ENCODE measurements around the gene EVA1A.

Gene EVA1A

DNA sequence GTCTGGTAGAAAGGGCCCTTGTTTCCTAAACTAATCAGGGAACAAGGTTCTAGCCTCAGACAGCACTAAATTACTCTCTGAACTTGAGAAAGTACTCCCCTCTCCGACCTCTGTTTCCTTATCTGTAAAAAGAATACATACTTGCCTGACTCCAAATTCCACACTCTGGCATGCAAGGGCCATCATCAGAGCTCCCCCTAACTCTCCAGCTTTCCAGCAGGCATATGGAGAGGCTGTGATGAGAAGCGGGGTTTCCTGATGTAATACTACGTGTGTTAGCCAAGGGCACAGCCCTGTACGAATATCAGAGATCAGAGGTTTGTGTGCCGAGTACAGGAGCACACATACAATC is 1.8 kb upstream of the EVA1A start:
- DNase-seq, result no peak

DNA sequence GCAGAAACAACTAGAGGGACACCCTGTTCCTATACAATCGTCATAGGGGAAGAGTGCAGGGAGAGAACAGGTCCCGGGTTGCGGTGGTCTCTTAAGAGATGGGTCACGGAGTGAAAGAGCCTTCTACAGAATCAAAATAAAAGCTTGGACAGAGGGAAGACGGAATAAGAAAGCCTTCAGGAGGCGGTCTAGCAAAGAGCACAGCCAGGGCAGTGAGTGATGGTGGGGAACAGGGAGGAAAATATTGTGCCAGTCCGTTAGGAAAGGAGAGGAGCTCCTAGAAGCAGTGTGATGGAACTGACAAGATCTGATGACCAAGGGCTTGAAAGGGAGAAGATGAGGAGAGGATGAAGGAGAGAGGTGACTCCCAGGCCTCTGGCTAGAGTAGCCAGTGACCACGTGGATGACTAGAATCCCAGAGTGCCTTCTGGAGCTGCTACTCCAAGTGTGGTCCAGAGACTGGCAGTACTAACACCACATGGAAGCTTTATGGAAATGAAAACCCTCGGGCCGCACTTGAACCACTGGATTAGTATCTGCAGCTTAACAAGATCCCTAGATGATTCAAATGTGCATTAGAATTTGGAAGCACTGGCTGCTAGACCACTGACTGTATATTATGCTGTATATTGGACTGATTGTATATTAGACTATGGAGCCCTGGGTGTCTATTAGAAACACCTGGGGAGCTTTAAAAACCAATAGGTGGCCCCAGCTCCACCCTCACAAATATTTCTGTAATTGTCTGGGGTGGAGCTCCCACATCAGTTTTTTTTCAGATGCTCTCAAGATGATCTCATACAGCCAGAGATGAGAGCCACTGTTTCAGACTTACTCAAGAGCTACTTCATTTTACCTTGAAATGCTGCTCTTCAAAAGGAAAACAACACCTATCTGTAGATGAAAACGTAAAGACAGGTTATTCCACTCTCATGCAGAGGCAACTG is 1.1 kb upstream of the EVA1A start:
- DNase-seq, result no peak

DNA sequence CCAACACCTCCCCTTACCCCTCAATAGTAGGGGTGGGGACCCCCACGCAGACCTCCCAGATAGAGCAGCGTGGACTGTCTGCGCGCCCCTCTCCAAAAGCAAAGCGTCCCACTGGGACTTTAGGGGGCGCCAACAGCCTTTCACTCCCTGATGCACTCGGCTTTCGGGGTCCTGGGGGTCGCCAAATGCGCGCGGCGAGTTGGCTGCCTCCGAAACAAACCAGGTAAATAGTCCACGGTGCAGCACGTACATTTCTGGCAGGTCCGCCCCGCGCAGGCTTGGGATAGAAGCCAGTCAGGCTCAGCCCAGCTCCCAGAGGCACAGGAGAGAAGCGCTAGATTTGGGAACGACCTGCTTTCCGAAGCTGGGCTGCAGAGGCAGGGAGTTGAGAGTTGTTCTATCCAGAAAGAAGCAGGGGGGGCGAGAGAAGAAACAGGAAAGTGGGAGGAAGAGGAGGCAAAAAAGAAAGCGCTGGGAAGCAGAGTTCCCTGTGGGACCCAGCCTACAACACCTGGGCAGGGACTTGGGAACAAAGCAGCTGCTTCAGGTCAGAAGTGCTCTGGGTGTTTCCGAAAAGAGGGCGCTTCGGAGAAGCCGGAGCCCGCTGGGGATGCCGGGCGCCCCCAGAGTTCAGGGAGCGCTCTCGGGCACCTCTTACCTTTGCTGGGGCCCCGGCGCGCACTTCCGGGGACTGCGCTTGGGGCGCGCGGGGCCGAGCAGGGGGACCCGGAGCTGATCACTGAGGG is 544 bp downstream of the EVA1A start:
- DNase-seq, result no peak

DNA sequence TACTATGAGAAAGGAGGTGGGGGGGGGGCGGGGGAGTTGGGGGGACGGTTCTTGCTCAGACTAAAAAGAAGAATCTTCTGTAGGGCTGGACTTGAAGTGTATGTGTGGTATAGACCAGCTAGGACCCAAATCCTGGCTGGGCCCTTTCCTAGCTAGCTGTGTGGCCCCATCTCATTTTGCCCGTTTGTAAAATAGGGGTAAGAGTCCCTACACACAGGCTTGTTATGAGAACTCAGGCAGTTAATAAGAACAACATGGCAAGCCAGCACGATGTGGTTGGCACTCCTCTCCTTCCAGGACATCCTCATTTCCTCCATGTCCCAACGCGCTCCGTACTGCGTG is 1.1 kb downstream of the EVA1A start:
- no peak for DNase-seq

DNA sequence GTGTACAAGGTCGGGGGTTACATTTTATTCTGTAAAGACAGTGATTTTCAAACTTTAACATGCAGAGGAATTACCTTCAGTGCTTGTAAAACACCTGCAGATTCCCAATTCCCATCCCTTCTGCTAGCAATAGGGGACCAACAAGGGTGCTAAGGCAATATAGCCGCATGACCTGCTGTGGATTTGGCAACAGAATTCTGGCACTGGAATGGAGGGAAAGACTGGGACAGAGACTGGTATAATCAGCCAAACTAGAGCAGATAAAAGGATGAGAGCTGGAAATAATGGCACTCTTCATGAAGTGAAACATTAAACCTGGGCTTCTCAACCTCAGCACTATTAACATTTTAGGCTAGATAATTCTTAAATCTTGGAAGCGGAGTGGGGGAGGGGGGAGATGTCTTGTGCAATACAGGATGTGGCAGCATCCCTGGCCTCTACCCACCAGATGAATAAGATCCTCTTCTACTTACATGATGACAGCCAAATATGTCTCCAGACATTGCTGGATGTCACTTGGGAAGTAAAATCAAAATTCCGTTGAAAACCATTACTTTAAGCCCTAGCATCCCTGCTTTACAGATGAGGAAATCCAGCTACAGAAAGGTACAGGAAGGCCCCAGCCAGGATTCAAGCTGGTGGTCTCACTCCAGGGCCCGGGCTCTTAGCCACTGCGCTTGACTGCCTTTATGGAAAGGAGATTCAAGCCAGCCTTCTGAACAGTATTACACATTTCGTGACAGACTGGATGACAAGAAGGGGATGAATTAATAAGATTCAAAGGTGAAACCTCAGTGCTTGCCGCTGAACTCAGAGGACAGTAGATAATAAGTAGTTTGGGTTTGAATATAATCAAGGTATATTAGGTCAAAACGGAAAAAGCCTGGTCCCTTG is 1.7 kb downstream of the EVA1A start:
- DNase-seq, result no peak

DNA sequence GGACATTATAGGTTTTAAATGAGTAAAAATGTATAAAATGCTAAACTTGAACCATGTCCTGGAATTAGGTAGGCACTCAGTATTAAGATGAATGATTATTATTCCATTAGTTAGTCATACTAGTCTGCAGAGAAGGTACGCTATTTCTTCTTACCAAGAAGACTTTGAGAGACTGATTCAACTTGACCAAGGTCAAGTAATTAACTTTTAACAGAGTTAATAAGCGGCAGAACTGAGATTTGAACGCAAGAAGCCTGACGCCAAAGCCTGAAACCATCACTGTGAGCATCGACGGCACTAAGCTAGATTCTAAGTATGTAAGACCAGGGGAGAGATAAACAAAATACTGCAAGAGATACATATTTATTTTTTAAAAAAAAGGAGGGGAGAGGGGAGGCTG is 2.6 kb downstream of the EVA1A start:
- DNase-seq, result no peak

DNA sequence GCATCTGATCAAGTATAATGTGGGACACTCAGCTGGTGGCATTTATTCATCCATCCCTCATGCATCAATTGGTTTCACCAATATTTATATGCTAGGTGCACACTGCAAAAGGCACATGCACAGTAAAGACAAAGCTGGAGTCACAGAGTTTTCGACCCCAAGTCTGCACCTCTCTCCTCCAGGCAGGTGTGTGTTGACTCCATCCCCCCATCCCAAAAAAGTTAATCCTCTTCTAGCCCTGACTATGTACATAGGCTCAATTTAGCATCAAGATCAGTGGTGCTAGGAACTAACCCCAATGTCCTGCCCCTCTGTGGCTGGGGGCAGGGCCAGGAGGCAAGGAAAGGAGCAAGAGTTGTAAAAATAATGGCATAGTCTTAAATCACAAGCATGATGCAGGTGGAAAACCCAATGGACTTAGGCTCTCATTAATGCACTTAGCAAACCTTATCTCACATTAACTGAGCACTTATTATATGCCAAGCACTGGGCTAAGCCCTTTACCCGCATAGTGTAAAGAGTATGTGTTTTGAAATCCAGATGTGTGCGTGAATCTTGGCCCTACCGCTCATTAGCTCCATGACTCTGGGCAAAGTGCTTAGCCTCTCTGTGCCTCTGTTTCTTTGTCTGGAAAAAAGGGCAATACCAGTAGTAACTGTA is 3.1 kb downstream of the EVA1A start:
- no peak for DNase-seq

DNA sequence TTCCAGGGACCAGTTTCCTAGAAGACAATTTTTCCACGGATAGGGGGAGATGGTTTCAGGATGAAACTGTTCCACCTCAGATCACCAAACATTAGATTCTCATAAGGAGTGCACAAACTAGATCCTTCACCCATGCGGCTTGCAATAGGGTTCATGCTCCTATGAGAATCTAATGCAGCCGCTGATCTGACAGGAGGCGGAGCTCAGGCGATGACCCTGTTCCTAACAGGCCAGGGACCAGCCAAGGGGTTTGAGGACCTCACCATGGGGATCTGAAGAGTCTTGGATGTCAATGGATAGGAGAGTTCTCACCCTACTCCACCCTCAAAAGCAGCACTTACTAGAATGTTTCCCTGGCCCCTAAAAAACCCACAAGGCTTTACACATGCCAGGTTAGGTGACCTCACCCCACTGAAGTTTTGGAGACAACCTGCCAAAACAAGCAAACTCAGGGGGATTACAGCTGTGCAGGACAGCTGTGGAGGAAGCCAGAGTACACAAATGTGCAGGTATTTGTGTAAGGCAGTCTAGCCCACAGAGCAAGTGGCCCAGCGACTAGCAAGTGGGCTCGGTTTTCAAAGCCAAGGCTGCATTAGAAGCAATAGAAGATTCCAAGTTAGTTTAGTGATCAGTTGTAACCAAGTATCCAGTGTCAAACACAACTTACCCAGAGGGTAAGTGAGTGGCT is 3.9 kb downstream of the EVA1A start:
- DNase-seq, result no peak

DNA sequence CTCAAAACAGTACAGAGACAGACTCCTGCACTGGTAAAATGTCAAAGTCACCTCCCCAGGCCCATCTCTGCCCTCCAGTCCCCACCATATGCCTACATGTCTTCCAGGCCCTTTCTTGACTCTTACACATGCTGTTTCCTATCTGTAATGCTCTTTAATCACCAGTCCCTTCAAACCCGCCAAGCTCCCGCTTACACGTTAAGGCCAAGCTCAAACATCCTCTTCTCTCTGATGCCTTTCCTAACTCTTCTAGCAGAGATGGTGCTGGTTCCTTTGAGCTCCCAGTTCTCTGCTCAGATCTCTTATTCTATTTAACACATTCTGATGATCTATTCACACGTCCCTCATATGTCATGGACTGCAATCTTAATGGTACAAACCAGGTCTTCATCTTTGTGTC is 5.0 kb downstream of the EVA1A start:
- no peak for DNase-seq

DNA sequence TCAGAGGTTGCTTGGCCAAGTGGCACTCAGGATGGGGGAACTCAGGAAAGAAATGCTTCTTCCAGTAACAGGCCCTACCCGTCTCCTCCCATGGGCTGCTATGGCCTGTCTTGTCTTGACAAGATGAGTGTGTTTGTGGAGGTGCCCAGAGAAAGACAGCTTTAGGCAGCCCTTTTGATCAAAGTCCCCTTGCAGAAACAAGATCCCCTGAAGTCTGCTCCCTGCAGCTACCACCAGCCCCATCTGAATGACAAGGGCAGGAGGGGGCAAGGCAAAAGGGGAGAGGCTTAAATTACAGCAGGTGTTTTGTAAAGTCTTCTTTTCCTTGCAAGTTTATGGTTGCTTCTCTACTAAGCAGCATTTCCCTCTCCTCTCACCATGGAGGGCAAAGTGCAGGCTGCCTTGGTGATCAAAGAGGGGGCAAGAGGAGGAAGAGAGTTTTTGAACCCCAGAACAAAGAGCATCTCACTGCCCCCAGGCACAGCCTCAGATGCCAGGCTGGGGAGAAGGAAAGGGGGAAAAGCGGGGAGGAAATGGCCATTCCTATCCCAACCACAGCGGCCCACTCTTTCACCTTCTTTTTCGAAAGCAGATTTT is 6.7 kb downstream of the EVA1A start:
- no peak for DNase-seq

DNA sequence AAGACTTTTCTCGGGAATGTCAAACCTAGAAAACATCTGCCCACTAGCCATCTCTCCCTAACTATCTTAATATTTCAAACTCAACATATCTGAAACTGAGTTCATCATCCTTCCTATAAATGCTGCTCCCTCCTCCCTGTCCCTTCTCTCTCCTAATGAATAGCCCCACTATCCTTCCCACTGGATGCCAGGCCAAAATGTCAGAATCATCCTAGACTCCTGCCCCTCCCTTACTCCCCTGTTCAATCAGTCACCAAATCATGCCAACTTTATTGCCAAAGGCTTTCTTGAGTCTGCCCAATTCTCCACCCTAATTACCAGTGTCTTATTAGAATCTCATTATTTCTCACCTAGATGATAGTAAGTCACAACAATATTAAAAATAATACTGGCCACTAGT is 8.5 kb downstream of the EVA1A start:
- no peak for DNase-seq

DNA sequence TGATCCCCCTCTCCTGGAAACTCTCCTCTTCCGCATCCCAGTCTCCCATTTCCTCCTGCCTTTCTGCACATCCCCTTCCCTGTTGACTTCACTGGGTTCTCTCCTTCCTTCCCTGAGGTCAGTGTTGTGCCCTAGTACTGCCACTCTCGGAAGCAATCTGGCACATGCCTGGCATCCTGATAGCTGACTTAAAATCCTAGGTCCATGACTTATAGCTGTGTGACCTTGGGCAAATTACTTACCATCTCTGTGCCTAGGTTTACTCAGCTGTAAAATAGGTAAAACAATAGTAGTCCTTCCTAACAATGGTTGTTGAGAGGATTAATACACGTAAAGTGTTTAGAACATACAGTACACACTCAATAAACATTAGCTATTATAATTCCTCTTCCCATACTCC is 9.3 kb downstream of the EVA1A start:
- no peak for DNase-seq

DNA sequence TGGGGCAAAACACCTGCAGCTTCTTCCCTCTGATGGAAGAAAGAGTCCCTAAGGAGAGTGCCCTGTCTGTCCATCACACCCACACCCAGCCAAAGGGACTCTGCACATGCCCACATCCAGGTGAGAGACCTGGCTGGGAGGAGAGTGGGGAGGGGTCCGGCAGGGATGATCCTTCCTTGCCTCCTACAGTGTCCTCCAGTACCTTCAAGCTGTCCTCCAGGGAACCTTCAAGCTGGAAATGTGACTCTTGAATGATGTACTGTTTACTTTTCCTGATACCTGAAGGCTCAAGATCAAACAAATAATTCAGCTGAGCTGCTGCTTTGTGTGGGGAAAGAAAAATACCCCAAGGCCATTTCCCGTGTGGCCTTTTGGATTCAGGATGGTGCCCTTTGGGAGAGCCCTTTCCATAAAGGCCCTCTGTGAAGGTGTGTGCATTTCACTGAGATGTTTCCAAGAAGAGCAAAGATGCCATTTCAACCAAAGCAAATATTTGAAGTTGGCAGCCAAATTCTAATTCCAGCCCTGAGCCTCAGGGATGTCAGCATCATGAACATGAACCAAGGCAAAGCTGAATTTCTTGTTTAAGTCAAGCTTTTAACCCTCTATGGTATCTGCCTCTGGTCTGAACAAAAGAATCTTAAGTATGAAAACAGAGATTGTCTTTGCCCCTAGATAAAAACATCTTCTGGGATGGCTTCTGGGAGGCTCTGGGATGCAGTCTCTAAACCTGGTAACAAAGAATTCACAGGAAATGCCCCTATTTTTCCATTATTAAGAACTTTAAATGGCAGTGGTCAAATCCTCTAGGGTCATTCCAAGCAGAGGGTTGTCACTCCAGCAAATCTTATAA is 11.1 kb downstream of the EVA1A start:
- DNase-seq, result no peak

DNA sequence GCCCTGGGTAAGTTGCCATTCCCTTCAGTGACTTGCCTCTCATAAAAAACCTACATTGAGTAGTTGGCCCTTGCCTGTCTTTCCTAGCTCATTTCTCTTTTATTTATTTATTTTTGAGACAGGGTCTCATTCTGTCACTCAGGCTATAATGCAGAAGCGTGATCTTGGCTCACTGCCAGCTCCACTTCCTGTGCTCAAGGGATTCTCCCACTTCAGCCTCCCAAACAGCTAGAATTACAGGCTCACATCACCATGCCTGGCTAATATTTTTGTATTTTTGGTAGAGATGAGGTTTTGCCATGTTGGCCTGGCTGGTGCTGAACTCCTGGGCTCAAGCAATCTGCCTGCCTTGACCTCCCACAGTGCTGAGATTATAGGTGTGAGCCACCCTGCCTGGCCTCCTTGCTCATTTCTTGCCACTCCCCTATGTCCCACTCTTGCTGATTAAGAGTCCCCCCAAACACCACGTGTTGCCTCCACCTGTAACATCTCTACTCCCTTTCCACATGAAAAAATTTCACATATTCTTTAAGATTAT is 12.6 kb downstream of the EVA1A start:
- no peak for DNase-seq

DNA sequence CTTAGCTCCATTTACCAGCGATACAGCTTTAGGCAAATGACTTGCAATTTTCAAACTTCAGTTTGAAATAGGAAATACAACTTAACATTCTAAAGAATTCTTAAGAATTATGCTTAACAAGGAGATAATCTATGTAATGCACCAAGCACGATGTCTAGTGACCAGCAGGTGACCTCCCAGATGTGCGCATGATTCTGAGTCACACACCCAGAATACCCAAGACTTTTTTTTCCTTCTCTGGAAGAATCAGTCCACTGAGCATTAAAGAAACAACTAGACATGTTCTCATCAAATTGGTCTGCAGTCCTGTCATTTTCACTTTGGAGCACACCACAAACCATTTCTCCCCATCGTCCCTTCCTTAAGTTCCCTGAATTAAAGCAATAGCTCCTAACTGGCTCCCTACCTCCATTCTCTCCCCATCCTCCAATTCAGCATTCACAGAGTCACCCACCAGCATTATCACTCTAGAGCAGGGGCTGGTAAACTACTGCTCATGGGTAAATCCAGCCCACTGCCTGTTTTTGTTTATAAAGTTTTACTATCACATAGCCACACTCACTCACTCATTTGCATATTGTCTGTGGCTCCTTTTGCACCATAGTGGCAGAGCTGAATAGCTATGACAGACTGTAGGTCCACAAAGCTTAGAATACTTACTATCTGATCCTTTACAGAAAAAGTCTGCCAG is 13.2 kb downstream of the EVA1A start:
- DNase-seq, result no peak

DNA sequence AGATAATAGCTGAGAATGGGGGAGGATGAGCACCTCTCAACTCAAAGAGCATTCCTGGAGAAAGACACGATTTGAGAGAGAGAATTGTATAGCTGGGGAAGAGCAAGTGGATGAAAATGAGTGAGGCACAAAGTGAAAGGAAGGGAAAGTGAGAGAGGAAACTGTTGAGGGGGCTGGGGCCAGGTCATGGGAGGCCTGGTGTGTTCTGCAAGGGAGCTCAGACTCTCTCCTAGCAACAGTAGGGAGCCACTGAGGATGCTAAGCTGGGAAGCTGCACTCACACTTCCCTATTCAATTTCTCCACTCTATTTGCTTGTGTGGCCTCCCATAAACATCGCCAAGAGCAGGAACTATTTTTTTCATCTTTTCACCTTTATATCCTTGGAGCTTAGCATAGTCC is 14.8 kb downstream of the EVA1A start:
- no peak for DNase-seq

DNA sequence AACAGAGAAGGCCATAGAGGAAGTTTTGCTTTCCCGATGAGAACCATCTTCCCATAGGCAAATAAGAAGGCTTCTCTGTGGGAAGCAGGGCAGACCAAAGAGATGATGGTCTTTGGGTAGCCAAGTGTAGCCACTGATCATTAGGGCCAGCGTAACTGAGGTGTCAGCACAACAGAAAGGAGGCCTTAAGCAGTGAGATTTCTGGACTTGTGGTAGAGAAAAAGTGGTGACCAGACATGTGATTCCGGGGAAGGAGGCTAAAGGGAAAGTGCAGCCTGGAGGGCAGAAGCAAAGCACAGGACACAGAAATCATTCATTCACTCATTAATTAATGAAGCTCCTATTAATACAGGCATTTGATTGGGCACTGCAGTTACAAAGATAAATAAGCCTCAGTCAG is 15.4 kb downstream of the EVA1A start:
- no peak for DNase-seq

DNA sequence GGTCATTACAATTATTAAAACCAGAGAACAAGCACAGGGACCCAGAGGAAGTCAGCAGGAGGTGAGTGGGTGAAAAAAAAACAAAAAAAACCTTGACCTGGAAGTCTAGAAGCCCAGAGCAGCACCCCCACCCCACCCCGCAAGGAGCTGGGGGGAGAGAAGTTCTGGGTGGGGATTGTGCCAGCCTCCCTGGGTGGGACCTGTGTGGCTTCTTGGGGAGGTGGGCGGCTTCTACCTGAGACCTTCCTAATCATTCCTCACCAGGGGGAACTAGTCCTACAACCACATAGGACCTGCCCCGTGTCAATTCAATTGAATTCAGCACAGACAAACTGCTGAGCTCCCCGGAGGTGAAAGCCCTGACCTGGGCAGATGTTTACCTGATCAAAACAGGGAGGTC is 17.3 kb downstream of the EVA1A start:
- no peak for DNase-seq

DNA sequence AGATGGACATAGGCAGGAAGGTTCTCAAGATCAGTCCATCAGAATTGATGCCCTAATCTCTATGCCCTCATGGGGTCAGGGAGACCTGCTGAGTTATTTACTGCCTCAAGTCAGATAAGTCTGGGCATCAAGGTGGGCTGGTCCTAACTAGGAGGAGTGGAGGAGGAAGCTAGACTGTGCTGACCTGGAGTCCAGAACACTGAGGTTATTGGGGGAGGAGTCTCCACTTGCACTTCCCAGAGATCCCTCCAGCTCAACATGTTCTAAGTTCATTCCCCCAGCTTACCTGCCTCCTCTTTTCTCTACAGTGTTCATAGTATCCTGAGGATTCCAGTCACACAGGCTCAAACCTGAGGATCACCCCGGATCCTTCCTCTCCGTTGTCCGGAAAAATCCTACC is 19.3 kb downstream of the EVA1A start:
- DNase-seq, result no peak

DNA sequence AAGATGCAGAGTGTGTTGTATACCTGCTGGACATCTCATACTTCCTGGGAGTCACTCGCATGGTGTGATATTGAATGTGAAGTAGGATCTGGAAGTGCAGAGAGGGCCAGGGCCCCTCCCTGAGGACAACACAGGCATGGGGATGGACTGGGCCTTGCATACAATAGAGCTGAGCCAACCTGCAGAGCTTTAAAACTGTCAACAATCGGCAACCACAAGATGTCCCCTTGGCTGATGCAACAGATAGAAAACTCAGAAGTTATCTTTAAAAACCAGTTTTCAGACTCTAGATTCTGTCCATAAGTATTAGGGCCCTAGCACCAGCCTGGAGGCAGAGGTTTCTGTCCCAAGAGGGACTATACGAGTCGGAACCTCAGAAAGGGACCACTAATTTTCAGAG is 19.7 kb downstream of the EVA1A start:
- DNase-seq, result no peak

Data from inflammatory macrophage (primary cell).